SHP77 treated with DMSO at 0.1 percent for 48 hours (cell line): ENCODE measurements around the gene RAB11FIP3.
"Not testable (repeated sequence)": the region's sequence is repeated elsewhere in the genome, so short reads cannot be mapped to it uniquely, and the experiment has no call there.

Source experiments
- DNase-seq: peaks from one replicate; lab custom pipeline; 2025; lab: John Stamatoyannopoulos, UW

RAB11FIP3 gene

GRCh38 chr16:467249-467871 is 41.9 kb downstream of the RAB11FIP3 start:
- DNase-seq, result not testable (repeated sequence)

DNA sequence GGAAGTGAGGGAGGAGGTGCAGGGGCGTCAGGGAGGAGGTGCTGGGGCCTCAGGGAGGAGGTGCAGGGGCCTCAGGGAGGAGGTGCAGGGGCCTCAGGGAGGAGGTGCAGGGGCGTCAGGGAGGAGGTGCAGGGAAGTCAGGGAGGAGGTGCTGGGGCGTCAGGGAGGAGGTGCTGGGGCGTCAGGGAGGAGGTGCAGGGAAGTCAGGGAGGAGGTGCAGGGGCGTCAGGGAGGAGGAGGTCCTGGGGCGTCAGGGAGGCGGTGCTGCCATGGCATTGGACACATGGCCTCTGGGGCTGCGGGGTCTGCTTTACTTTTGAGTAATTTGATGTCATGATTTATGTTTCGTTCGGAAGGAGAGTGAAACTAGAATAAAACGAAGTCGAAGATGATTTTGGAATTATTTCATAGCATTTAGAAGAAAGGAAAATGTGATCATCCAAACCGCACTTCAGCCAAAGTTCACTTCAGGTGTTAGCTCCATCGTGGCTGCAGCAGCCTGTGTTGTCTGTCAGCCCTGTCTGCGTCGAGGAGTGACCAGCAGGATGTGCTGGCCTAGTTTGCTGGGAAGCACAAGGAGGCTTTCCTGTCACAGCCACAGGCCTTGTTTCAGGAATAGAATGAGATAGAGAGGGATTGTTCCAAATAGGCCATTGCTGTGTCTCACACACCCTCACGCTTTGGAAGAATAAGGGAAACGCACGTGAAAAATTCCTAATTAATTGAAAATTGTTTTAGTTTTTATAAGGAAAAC is 42.8 kb downstream of the RAB11FIP3 start:
- DNase-seq, result no peak

DNA sequence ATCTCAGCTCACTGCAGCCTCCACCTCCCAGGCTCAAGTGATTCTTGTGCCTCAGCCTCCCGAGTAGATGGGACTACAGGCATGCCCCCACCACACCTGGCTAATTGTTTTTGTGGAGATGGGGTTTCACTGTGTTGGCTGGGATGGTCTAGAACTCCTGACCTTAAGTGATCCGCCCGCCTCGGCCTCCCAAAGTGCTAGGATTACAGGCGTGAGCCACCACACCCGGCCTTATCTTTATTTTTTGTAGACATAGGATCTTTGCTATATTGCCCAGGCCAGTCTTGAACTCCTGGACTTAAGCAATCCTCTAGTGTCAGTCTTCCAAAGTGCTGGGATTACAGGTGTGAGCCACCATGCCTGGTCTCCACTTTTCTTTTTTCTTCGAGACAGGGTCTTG is 44.0 kb downstream of the RAB11FIP3 start:
- not testable (repeated sequence) for DNase-seq

- DNase-seq, result no peak
These were observed 45.0 kb downstream of the RAB11FIP3 start for GRCh38 chr16:470418-470817.

DNA sequence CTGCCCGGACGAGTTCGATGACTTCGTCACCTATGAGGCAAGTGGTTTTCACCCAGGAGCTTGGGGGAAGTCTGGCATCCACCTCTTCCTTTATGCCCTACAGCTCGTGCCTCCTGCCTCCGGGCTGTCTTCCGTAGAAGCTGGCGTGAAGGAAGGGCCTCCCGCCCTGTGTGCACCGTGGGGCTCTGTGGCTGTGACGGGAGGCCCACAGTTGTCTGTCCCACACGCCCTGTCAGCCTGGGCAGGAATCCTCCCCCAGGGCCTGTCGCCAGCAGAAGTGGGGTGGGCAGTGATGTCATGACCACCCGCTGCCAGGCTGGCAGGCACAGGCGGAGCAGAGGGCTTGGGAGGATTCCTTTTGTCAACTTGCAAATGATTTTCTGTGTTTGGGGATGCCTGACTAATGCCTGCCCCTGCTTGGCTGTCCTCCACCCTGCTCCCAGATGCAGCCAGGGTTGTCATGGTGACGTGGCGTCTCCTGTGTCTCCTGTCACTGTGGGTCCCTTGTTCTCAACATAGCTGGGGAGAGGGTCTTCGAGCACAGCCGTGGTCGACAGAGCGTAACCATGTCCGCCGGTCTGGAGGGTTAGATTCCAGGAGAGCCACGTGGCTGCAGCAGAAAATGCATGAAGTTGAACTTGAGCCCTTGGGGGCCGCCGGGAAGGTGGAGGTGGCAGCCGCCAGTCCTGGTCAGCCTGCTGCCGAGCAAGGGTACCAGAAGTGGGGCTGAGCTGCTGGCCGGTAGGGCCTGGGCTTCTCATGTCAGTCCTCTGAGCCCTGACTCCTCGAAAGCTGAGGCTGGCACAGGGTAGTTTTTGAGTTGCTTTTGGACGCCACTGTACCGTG is 46.1 kb downstream of the RAB11FIP3 start:
- DNase-seq, result no peak

GRCh38 chr16:472199-472504 is 46.7 kb downstream of the RAB11FIP3 start:
- no peak for DNase-seq

DNA sequence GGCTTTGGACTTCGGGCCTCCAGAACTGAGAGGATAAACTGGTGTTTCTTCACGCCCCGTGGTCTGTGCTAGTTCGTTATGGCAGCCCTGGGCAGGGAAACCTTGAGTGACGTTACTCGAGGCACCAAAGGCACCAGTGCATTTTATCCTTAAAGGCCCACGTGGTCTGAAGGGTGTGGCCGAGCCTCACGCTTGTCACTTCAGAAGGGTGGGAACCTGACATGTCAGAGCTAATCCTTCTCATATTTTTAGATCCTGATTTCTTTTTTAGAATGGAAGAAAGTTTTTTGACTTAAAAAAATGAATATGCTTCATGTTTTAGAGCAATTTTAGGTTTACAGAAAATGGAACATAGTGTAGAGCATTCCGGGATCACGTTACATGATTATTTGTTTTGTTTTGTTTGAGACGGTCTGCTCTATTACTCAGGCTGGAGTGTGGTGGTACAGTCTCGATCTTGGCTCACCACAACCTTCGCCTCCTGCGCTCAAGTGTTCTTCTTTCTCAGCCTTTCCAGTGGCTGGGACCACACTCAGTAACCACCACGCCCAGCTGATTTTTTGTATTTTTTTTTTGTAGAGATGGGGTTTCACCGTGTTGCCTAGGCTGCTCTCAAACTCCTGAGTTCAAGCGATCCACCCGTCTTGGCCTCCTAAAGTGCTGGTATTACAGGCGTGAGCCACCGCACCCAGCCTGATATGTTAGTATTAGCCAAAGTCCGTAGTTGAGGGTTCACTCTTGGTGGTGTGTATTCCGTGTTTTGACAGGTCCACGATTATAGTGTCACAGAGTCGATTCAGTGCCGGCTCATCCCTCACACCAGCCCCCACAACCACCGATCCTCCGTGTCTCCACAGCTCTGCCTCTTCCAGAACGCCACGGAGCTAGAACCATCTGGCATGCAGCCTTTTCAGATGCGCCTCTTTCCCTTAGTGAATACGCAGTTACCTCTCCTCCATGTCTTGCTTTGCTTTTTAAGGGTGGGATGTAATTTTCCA is 47.9 kb downstream of the RAB11FIP3 start:
- DNase-seq, result no peak

DNA sequence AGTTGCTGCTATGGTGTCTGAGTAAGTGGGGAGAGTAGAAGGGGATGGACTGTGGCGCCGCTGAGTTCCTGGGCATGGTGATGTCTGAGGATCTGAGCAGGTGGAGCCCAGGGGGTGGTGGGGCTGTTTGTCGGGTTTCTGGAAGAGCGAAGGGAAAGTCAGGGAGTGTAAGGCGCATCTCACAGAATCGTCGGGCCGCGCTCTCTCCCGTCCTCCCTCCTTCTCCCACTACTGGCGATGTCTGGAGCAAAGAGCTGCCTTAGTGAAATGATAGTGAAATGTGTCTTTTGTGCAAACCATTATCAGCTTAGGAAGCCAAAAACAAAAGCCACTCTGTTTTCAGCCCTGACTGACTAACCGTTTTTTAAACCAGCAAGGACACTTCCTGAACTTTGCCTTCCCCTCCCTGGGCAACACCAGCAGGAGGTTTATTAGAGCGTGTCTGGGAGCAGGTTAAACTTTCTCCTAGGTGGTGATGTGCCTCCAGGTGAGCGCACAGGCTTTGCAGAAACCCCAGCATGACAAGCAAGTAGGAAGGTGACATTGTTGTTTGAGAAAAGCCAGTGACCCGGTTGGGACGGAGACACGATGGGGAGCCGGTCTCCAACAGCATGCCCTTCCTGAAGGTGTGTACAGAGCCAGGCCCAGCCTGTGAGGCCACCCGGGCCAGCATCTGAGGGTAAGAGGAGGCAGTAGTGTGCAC is 49.1 kb downstream of the RAB11FIP3 start:
- no peak for DNase-seq

DNA sequence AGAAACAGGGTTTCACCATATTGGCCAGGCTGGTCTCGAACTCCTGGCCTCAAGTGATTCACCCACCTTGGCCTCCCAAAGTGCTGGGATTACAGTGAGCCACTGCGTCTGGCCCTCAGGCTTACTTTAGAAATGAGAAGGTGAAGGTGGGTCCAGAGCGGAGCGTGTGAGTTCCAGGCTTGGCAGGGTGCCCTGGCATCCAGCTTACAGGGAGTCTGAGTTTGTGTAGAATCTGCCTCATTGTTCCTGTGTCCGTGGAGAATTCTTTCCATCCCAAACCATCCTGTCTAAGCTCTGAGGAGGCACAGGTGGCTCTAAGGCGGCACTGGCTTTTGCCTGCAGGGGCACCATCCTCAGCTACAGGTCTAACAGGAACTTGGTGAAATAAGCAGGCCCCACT is 50.6 kb downstream of the RAB11FIP3 start:
- DNase-seq, result no peak

DNA sequence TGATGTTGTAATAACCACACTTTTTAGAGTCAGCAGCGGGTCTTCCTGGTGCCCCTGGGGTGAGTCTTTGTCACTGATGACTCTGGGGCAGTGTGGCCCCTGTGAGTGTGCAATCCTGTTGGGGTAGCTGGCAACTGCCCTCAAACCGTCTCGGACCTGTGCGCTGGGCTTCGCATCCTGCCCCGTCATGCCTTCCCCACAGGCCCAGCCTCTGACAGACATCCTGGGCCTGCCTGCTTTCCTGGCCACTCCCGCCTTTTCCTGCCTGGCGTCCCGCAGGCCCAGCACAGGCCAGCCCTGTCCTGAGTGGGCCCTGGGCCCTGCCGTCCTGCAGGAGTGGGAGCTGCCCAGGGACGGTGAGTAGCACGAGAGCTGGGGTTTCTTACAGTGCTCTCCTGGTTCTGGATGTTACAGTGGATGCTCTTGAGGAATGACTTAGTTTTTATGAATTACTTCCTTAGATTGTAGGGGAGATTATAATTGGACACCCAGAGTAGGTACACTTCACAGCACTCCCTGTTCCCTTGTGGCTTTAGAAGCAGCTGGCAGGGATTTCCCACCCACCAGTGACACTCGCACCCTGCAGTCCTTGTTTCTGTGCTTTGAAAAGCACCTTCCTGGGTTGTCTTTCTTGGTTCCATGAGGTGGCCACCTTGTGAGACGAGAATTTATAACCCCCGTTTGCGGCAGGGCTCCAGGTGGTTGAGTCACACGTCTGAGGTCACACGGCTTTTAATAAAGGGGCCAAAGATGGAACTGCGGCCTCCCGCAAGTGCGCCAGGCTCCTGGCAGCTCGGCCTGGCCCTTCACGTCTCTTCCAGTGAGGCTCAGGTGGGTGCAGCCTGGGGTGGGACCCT is 52.1 kb downstream of the RAB11FIP3 start:
- DNase-seq, result no peak

DNA sequence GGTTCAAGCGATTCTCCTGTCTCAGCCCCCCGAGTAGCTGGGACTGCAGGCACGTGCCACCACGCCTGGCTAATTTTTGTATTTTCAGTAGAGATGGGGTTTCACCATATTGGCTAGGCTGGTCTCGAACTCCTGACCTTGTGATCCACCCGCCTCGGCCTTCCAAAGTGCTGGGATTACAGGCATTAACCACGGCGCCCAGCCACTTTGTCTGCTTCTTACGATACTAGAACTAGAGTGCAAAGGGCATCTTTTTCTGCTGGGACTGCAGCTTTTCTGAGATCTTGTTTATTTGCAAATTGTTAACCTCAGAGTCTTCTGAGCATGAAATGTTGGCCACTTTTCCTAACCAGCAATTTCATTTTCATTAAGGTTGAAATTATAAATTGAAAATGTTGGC is 52.8 kb downstream of the RAB11FIP3 start:
- DNase-seq, result not testable (repeated sequence)

- DNase-seq, result no peak
These were observed 57.2 kb downstream of the RAB11FIP3 start for GRCh38 chr16:482468-483185.

DNA sequence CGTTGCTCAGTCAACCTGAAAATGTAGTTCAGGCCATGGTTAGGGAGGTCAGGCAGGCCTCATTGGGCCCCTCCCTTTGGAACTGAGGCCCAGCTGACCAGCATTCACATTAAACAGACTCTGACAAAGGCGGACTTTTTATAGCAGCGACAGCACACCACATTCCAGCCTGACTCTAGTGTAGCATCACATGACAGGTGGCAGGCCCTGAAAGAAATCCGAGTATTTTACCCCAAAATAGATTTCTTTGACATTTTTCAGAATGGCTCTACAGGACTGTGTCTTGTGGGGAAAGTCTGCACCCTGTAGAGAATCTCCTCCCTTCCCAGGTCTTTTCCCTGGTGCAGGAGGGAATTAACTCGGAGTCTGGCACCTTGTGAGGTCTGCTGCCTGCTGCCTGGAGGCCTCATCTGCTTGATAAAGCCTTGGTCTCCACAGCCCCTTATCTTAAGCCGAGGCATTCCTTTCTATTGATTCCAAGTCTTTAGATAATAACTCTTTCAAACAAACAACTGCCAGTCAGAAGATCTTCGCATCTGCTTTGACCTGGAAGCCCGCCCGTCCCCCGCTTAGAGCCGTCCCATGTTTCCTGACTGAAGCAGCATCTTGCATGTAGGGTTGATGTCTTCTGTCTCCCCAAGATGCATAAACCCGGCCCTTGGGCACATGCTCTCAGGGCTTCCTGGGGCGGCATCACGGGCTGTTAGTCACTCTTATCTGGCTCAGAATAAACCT is 58.1 kb downstream of the RAB11FIP3 start:
- no peak for DNase-seq

DNA sequence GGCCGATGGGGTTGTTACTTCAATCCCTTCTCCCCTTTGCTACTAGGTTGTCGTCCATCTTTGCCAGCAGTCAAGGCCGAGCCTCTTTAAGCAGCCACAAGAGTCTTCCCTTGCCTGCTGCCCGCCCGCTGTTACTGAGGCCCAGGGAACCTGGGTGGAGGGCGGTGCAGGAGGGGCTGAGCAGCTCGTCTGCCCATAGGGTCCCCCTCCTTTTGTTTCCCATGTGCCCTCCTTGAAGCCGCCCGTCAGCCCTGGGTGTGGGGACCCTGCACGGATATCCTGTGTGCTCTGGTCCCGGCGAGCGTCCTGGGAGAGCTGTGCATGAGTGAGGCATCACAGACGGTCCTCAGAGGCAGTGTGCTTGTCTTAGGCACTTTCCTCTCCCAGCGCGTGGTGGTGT is 64.2 kb downstream of the RAB11FIP3 start:
- DNase-seq, result no peak

- DNase-seq, result no peak
These were observed 65.3 kb downstream of the RAB11FIP3 start for GRCh38 chr16:490768-491167.

DNA sequence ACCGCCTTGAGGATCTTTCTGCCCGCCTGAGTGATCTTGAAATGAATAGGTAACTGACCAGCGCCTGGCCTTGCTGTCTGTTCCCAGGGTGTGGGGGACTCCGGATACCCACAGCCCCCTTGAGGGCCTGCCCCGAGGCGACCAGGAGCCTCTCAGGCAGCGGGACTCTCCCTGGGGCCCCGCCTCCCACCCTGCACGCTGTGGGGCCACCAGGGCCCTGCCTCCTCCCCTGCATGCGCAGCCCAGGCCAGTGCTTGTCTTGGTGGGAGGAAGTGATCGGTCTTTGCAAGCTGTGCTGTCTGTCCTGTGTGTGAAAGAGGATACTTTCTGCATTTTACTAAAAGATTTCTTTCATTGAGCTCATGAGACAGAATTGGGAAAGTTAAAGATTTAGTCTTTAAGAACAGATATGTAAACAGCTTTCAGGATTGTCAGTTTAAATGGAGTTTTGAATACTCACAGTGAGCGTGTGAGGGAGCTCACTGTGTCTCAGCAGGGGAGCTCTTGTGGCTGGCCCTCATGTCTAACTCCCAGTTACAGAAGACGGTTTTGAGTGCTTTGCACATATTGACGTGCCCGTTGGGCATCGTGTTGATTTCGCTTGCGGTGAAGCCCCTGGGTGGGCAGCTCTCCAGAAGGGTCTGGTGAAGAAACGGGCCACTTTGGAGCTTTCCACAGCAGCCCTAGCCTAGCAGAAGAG is 65.9 kb downstream of the RAB11FIP3 start:
- no peak for DNase-seq

- no peak for DNase-seq
These were observed 66.9 kb downstream of the RAB11FIP3 start for GRCh38 chr16:492211-492875.

DNA sequence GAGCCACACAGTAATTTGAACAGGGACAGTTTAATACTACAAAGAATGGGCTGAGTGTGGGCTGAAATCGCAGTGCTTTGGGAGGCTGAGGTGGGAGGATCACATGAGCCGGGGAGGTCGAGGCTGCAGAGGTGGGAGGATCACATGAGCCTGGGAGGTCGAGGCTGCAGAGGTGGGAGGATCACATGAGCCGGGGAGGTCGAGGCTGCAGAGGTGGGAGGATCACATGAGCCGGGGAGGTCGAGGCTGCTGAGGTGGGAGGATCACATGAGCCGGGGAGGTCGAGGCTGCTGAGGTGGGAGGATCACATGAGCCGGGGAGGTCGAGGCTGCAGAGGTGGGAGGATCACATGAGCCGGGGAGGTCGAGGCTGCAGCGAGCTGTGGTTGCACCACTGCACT is 69.2 kb downstream of the RAB11FIP3 start:
- DNase-seq, result not testable (repeated sequence)
